SK-N-SH (cell line): ENCODE results near the gene METTL25B. TPM values are rescaled to one million over a fixed set of nuclear protein-coding genes. Genes with fewer than 3 reads are reported as not detected.

ENCODE experiments used
- CTCF ChIA-PET: fragments of 300-600, 350-600 bp; formaldehyde crosslinking; extraction: SDS; loops from one replicate; lab custom pipeline; 2021; lab: Yijun Ruan, JAX
- POLR2A ChIA-PET: fragments of 350-600 bp; sonication (Branson Sonifier 250); formaldehyde crosslinking; extraction: SDS; loops from one replicate; lab custom pipeline; 2020; ENCODE audit warnings: antibody characterized with exemption, inconsistent platforms; lab: Yijun Ruan, JAX
- DNase-seq: peaks from one replicate; pipeline ENCODE4 v3.0.0; 2012
- H2AFZ ChIP-seq: fragments of 200-600 bp; sonication (generic); 2 replicates; pipeline ENCODE4 v1.8.1; 2016; ENCODE audit warnings: antibody characterized with exemption, mild to moderate bottlenecking, low read depth
- H3F3A ChIP-seq: fragments of 200-600 bp; sonication (generic); replicated peaks from 2 replicates; pipeline ENCODE3; 2016; ENCODE audit warnings: antibody characterized with exemption, mild to moderate bottlenecking; ENCODE audit not compliant: insufficient read depth
- H3K27ac ChIP-seq, 2 experiments: fragments of 200-500 bp in 1 of 2; fragments of 200-600 bp in 1 of 2; sonication (Bioruptor generic) in 1 of 2; sonication (generic), shearing (Covaris generic) in 1 of 2; 2 replicates each; pipeline versions ENCODE4 v1.5.1 to v1.6.1; 2014 to 2016; ENCODE audit warnings: low read depth in 2 of 2, inconsistent platforms in 1 of 2, low read length in 1 of 2, mild to moderate bottlenecking in 1 of 2, mixed read lengths in 1 of 2
- H3K27me3 ChIP-seq: fragments of 200-600 bp; sonication (generic), shearing (Covaris generic); 2 replicates; pipeline ENCODE4 v1.6.1; 2016; ENCODE audit warnings: mixed run types; ENCODE audit not compliant: insufficient read depth
- H3K36me3 ChIP-seq, 2 experiments: fragments of 200-500 bp in 1 of 2; fragments of 200-600 bp in 1 of 2; sonication (Bioruptor generic) in 1 of 2; sonication (generic) in 1 of 2; replicated peaks in 1 of 2; 2 replicates each; pipeline versions ENCODE3 to v1.5.1; 2014 to 2016; ENCODE audit warnings: low read length in 1 of 2, mild to moderate bottlenecking in 1 of 2; ENCODE audit not compliant: insufficient read depth in 2 of 2, control insufficient read depth in 1 of 2
- H3K4me1 ChIP-seq, 2 experiments: fragments of 200-500 bp in 1 of 2; fragments of 200-600 bp in 1 of 2; sonication (Bioruptor generic) in 1 of 2; sonication (generic), shearing (Covaris generic) in 1 of 2; 2 replicates each; pipeline versions ENCODE4 v1.5.1 to v1.6.1; 2014 to 2016; ENCODE audit warnings: low read depth in 1 of 2, low read length in 1 of 2, mixed run types in 1 of 2; ENCODE audit not compliant: insufficient read depth in 2 of 2, control insufficient read depth in 1 of 2
- H3K4me2 ChIP-seq: fragments of 200-600 bp; sonication (generic), shearing (Covaris generic); 2 replicates; pipeline ENCODE4 v1.6.1; 2017; ENCODE audit warnings: mixed run types
- H3K4me3 ChIP-seq, 2 experiments: fragments of 200-500 bp in 1 of 2; fragments of 200-600 bp in 1 of 2; sonication (Bioruptor generic) in 1 of 2; sonication (generic), shearing (Covaris generic) in 1 of 2; 2 replicates each; pipeline versions ENCODE4 v1.5.1 to v1.8.1; 2014 to 2016; ENCODE audit warnings: low read depth in 2 of 2, inconsistent platforms in 1 of 2, low read length in 1 of 2, mild to moderate bottlenecking in 1 of 2, mixed read lengths in 1 of 2, moderate library complexity in 1 of 2
- H3K79me2 ChIP-seq: fragments of 200-600 bp; sonication (generic); 2 replicates; pipeline ENCODE4 v1.8.1; 2017; ENCODE audit warnings: mild to moderate bottlenecking; ENCODE audit not compliant: insufficient read depth
- H3K9ac ChIP-seq: fragments of 200-600 bp; sonication (generic); 2 replicates; pipeline ENCODE4 v1.6.1; 2017; ENCODE audit warnings: mixed run types
- H3K9me2 ChIP-seq: fragments of 200-600 bp; sonication (generic); 2 replicates; pipeline ENCODE4 v1.6.1; 2017; ENCODE audit warnings: mixed run types
- H3K9me3 ChIP-seq: fragments of 200-600 bp; sonication (generic); 2 replicates; pipeline ENCODE4 v1.6.1; 2017; ENCODE audit warnings: mixed run types, mild to moderate bottlenecking, moderate library complexity
- H4K20me1 ChIP-seq: fragments of 200-600 bp; sonication (generic); 2 replicates; pipeline ENCODE4 v1.6.1; 2017; ENCODE audit warnings: mild to moderate bottlenecking, mixed run types; ENCODE audit not compliant: insufficient read depth
- CHD2 ChIP-seq: fragments of 150-350 bp; IDR thresholded peaks from 2 replicates; pipeline ENCODE4 v1.6.1; 2018; ENCODE audit warnings: low read length; ENCODE audit not compliant: partially characterized antibody
- EP300 ChIP-seq, 2 experiments: IDR thresholded peaks; 2 replicates each; pipeline versions ENCODE4 v1.4.0 to v1.6.1; 2012; ENCODE audit warnings: borderline replicate concordance in 1 of 2, low read depth in 1 of 2, low read length in 1 of 2
- EZH2phosphoT487 ChIP-seq: fragments of 200-600 bp; sonication (generic); IDR thresholded peaks from 2 replicates; pipeline ENCODE4 v1.6.1; 2017; ENCODE audit warnings: low read depth, mixed run types, mild to moderate bottlenecking, antibody characterized with exemption, moderate library complexity, borderline replicate concordance
- FOXJ3 ChIP-seq: sonication (generic); formaldehyde crosslinking; IDR thresholded peaks from 2 replicates; pipeline ENCODE4 v1.5.1; 2020; ENCODE audit warnings: mild to moderate bottlenecking, missing genetic modification reagents
- FOXM1 ChIP-seq: IDR thresholded peaks from 2 replicates; pipeline ENCODE4 v1.4.0; 2012; ENCODE audit warnings: low read depth, mild to moderate bottlenecking
- GABPA ChIP-seq: IDR thresholded peaks from 2 replicates; pipeline ENCODE4 v1.4.0; 2012; ENCODE audit warnings: low read depth, mild to moderate bottlenecking
- GATA2 ChIP-seq: sonication (generic); formaldehyde crosslinking; IDR thresholded peaks from 2 replicates; pipeline ENCODE4 v1.5.0; 2020; ENCODE audit warnings: mild to moderate bottlenecking, missing genetic modification reagents
- IRF3 ChIP-seq: fragments of 150-350 bp; IDR thresholded peaks from 2 replicates; pipeline ENCODE4 v1.6.1; 2016; ENCODE audit warnings: mild to moderate bottlenecking, low read depth, low read length
- JUND ChIP-seq: IDR thresholded peaks from 2 replicates; pipeline ENCODE4 v1.4.0; 2012
- MXI1 ChIP-seq: IDR thresholded peaks from 2 replicates; pipeline ENCODE4 v1.6.1; 2012; ENCODE audit warnings: mild to moderate bottlenecking, low read depth, low read length, improper control_type of control experiment
- NFIC ChIP-seq: IDR thresholded peaks from 2 replicates; pipeline ENCODE4 v1.4.0; 2012; ENCODE audit warnings: borderline replicate concordance
- NRF1 ChIP-seq: IDR thresholded peaks from 2 replicates; pipeline ENCODE4 v1.6.1; 2012; ENCODE audit warnings: low read depth, mild to moderate bottlenecking, low read length
- POLR2AphosphoS5 ChIP-seq: IDR thresholded peaks from 2 replicates; pipeline ENCODE4 v1.6.1; 2012; ENCODE audit warnings: low read depth, low read length
- RCOR1 ChIP-seq: fragments of 150-350 bp; IDR thresholded peaks from 2 replicates; pipeline ENCODE4 v1.6.1; 2017; ENCODE audit warnings: antibody characterized with exemption, low read length
- RFX5 ChIP-seq: IDR thresholded peaks from 2 replicates; pipeline ENCODE4 v1.6.1; 2012; ENCODE audit warnings: mild to moderate bottlenecking, improper control_type of control experiment, low read length
- RXRA ChIP-seq: IDR thresholded peaks from 2 replicates; pipeline ENCODE4 v1.4.0; 2012; ENCODE audit warnings: low read depth, mild to moderate bottlenecking, borderline replicate concordance
- SIN3A ChIP-seq: IDR thresholded peaks from 2 replicates; pipeline ENCODE4 v1.6.1; 2012; ENCODE audit warnings: low read depth, mild to moderate bottlenecking, low read length, moderate library complexity, borderline replicate concordance
- SMC3 ChIP-seq: IDR thresholded peaks from 2 replicates; pipeline ENCODE4 v1.6.1; 2012; ENCODE audit warnings: low read depth, low read length, improper control_type of control experiment
- TAF1 ChIP-seq: IDR thresholded peaks from 2 replicates; pipeline ENCODE4 v1.6.1; 2012; ENCODE audit warnings: low read depth, mild to moderate bottlenecking, low read length, moderate library complexity, borderline replicate concordance
- TCF12 ChIP-seq: IDR thresholded peaks from 2 replicates; pipeline ENCODE4 v1.4.0; 2012
- TEAD4 ChIP-seq: IDR thresholded peaks from 2 replicates; pipeline ENCODE4 v1.4.0; 2012; ENCODE audit warnings: mild to moderate bottlenecking, borderline replicate concordance; ENCODE audit not compliant: insufficient read depth
- USF2 ChIP-seq: fragments of 150-350 bp; IDR thresholded peaks from 2 replicates; pipeline ENCODE4 v1.6.1; 2017; ENCODE audit warnings: antibody characterized with exemption, low read length, low read depth, borderline replicate concordance
- YY1 ChIP-seq: IDR thresholded peaks from 2 replicates; pipeline ENCODE4 v1.4.0; 2012; ENCODE audit warnings: low read depth, mild to moderate bottlenecking
- ZBTB33 ChIP-seq: IDR thresholded peaks from 2 replicates; pipeline ENCODE4 v1.4.0; 2012; ENCODE audit warnings: low read depth, borderline replicate concordance
- WGBS: methylation state at CpG from one replicate; pipeline ENCODE4 v1.1.6; 2017; ENCODE audit warnings: low lambda C conversion rate; 5-methylcytosine and 5-hydroxymethylcytosine counted together
- polyA plus RNA-seq, 3 experiments: library from polyadenylated mRNA; depleted of rRNA; stranded (reverse); fragments of >200 nt; gene quantifications; 2 replicates each; pipeline ENCODE4 v1.2.3, GENCODE V29; 2012
- TF ChIP-seq, protein P1 (sequence below): fragments of 200-600 bp; sonication (generic); IDR thresholded peaks from 2 replicates; pipeline ENCODE4 v1.6.1; 2017; ENCODE audit warnings: antibody characterized with exemption, mild to moderate bottlenecking, moderate library complexity
- TF ChIP-seq, protein P2 (sequence below): IDR thresholded peaks from 2 replicates; pipeline ENCODE4 v1.4.0; 2012; ENCODE audit warnings: low read depth

The METTL25B gene
- polyA plus RNA-seq (2012; rRNA removed): 20.1 and 21.2 TPM in 2 replicates
- polyA plus RNA-seq (2012; cell fraction: cytosol; rRNA removed): 10.7 and 14.0 TPM in 2 replicates
- polyA plus RNA-seq (2012; cell fraction: nucleus; rRNA removed): 51.7 and 72.4 TPM in 2 replicates

DNA sequence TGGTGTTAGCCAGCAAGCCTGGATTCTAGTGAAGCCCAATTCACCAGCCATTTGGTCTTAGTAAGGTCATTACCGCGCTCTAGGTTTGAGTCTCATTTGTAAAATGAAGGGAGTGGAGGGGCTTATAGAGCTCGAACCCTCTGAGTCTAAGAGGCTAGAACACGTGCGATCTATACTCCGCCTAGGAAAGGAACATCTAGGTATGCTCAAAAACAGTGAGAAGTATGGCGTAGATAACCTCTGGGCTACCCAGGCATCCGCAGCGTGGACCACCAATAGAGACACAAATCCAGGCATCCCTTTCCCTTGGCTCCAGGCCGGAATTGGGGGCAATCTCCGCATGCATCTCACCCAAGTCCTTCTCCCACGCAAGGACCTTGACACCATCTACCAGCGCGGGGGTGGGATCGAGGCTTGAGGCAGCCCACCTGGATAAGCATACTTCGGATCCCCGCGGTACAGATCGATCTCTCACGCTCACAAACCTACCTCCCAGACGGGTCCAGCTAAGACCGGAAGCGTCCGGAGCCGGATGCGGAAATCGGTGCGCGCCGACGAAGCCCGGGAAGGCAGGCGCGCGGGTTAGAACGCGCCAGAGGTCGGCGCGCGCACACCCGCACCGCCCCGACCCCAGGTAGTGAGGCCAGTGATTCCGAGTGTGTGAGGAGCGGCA lies at the start of gene METTL25B:
METTL25B (plus strand) TSS at position 544 of the 673 bp plus-strand sequence. CDS start 636 bp downstream, outside the sequence.
- Histone ChIP-seq H3K9me3 (no peaks in the 10 kb centered on the region), H3K4me2 (peak within 1 kb of the TSS; percentile 95), H3K27ac (peak within 1 kb of the TSS; percentile 83 to 88), H4K20me1 (peaks cover 39% of the 10 kb centered on the region), H2AFZ (peak within 1 kb of the TSS; percentile 84), H3K27me3 (no peaks in the 10 kb centered on the region), H3K4me3 (peak within 1 kb of the TSS; percentile 76 to 87), H3K9me2 (no peaks in the 10 kb centered on the region), H3K79me2 (peaks cover 72% of the 10 kb centered on the region), H3K4me1 (peaks cover 28 to 57% of the 10 kb centered on the region in 2 experiments), H3K36me3 (peaks cover 24 to 33% of the 10 kb centered on the region in 2 experiments), H3F3A (peaks cover 13% of the 10 kb centered on the region), H3K9ac (peak within 1 kb of the TSS; percentile 93)
- under 1% methylated on average over 29 of the region's 46 CpGs for WGBS
- POLR2A ChIA-PET: interaction anchor here (0.6 to 3.6 kb wide), 17 partner anchors 13 to 133 kb away, joined by 3 to 25 read pairs (median 5); partner anchors contain the start of genes CRABP2, HDGF, MRPL24 and NES
- DNase-seq: peak; percentile 87
- CTCF ChIA-PET: interaction anchor here (1.4 to 38.0 kb wide), 16 partner anchors 13 to 200 kb away, joined by 4 to 2702 read pairs (median 30); partner anchors contain the start of genes CRABP2, HDGF, INSRR and MRPL24
- TF ChIP-seq, protein P1, sequence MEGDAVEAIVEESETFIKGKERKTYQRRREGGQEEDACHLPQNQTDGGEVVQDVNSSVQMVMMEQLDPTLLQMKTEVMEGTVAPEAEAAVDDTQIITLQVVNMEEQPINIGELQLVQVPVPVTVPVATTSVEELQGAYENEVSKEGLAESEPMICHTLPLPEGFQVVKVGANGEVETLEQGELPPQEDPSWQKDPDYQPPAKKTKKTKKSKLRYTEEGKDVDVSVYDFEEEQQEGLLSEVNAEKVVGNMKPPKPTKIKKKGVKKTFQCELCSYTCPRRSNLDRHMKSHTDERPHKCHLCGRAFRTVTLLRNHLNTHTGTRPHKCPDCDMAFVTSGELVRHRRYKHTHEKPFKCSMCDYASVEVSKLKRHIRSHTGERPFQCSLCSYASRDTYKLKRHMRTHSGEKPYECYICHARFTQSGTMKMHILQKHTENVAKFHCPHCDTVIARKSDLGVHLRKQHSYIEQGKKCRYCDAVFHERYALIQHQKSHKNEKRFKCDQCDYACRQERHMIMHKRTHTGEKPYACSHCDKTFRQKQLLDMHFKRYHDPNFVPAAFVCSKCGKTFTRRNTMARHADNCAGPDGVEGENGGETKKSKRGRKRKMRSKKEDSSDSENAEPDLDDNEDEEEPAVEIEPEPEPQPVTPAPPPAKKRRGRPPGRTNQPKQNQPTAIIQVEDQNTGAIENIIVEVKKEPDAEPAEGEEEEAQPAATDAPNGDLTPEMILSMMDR: no peak
- TF ChIP-seq TCF12 (no peak), RXRA (no peak), SMC3 (0 out of 2 replicates have a peak, but pooled peaks have one; percentile 10), SIN3A (no peak), GATA2 (CRISPR knock-in tag) (no peak), POLR2AphosphoS5 (peak; percentile 53; the same call in 1 of the 2 replicates), EP300 (IDR thresholded peaks at IDR 0.05; ENCODE audit: borderline replicate concordance in 1 of 2, low read depth in 1 of 2, low read length in 1 of 2) (no peak), FOXM1 (no peak), FOXJ3 (no peak), EZH2phosphoT487 (no peak), NFIC (no peak), TEAD4 (no peak), USF2 (no peak), IRF3 (no peak), NRF1 (peak; percentile 57), CHD2 (no peak), ZBTB33 (no peak), RFX5 (no peak), YY1 (no peak), MXI1 (no peak), RCOR1 (no peak), TAF1 (peak; percentile 54), GABPA (peak; percentile 88), JUND (no peak)
- TF ChIP-seq, protein P2, sequence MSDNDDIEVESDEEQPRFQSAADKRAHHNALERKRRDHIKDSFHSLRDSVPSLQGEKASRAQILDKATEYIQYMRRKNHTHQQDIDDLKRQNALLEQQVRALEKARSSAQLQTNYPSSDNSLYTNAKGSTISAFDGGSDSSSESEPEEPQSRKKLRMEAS: peak; percentile 70
